Activated CD4-positive, alpha-beta T cell treated with anti-CD3 and anti-CD28 coated beads for 36 hours (primary cell): ENCODE data around the gene MPP7. TPM values are rescaled to one million over a fixed set of nuclear protein-coding genes. Genes with fewer than 3 reads are reported as not detected.
"Not testable (repeated sequence)": the region's sequence is repeated elsewhere in the genome, so short reads cannot be mapped to it uniquely, and the experiment has no call there.

Experiments used
- ATAC-seq: fragments of 200-7000 bp; cut with Tn5 transposase; one replicate; pipeline ENCODE4 v1.10.0; 2021; ENCODE audit warnings: mild to moderate bottlenecking, moderate library complexity
- CTCF ChIA-PET: fragments of 350-600 bp; sonication (Branson Sonifier 250); formaldehyde crosslinking; loops from one replicate; lab custom pipeline; 2021; ENCODE audit warnings: antibody characterized with exemption; lab: Charles Lee
- POLR2A ChIA-PET: fragments of 350-600 bp; sonication (Branson Sonifier 250); formaldehyde crosslinking; loops from one replicate; lab custom pipeline; 2021; ENCODE audit warnings: antibody characterized with exemption, inconsistent platforms; lab: Charles Lee
- DNase-seq: peaks from one replicate; pipeline ENCODE4 v3.0.0-alpha.2; 2020
- H3K27ac Mint-ChIP-seq: one replicate; pipeline ENCODE4 v1.8.0; 2021; ENCODE audit warnings: mixed read lengths
- H3K27me3 Mint-ChIP-seq: one replicate; pipeline ENCODE4 v1.8.0; 2021; ENCODE audit warnings: mixed read lengths
- H3K36me3 Mint-ChIP-seq: one replicate; pipeline ENCODE4 v1.8.0; 2021; ENCODE audit warnings: low read depth, mixed read lengths
- H3K4me1 Mint-ChIP-seq: one replicate; pipeline ENCODE4 v1.8.0; 2021; ENCODE audit warnings: mixed read lengths
- H3K4me3 Mint-ChIP-seq: one replicate; pipeline ENCODE4 v1.8.0; 2021; ENCODE audit warnings: mild to moderate bottlenecking, moderate library complexity, mixed read lengths
- H3K9me3 Mint-ChIP-seq: one replicate; pipeline ENCODE4 v1.8.0; 2021; ENCODE audit warnings: low read depth, mixed read lengths
- intact Hi-C, 2 experiments: fragments of 100-400 bp; cut with DNase I in 1 of 2; cut with micrococcal nuclease in 1 of 2; formaldehyde crosslinking; loops; one replicate each; pipeline versions ENCODE4 v1.14.2 to v1.15.1; 2022 to 2024; cut with DNase I, micrococcal nuclease
- total RNA-seq, 2 experiments: library from RNA; stranded (reverse); gene quantifications; one replicate each; pipeline ENCODE4 v1.2.3, GENCODE V29; 2021

The MPP7 gene
- 10 to 100 TPM; 10.9 to 11.0 TPM for total RNA-seq

DNA sequence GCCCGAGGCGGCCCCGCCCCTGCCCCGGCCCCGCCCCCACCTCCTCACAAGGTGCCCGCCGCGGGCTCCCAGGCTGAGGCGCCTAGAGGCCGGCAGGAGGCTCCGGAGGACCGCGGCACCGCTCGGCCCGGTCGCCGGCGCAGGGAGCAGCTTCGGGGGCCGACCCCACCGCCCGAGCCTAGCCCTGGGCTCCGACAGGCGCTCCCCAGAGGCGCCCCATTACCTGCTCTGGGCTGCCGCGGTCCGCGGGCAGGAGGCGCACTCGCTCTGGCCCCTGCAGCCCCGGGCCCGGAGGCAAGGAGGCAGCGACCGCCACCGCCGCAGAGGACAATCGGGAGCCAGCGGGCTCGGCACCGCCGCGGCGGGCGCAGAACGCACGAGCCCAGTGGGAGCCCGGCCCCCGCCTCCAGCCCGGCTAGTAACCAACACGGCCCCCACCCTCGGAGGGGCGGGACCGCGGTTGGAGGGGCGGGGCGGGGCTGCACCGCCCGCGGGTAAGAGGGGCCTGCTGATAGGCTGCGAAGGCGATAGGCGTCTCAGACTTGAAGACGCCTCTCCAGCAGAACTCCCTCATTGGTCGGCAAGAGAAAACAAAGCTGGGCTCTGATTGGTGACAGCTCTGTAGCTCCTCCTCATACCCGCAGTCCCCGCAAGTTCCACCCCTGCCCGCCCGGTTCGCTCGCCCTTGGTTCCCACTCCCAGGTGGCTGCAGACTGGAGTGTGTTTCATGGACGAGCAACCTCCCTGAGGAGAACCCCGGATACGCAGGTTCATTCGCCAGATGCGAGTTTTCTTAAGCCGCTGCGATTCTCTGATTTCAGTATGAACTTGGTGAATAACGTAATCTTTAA, at the start of gene MPP7:
TSS of gene MPP7 (minus strand) at position 427 of the 851 bp plus-strand sequence. CDS start 64,460 bp downstream, outside the sequence.
- no peaks in the 10 kb centered on the region for H3K36me3 Mint-ChIP-seq
- H3K9me3 Mint-ChIP-seq = no peaks in the 10 kb centered on the region
- ChIA-PET POLR2A (interaction anchor here (0.5 to 1.8 kb wide), 17 partner anchors 11 to 1827 kb away, joined by 3 to 21 read pairs (median 4); partner anchors contain the start of gene YME1L1), CTCF (interaction anchor here (0.6 to 9.8 kb wide), 25 partner anchors 8 to 1077 kb away, joined by 3 to 114 read pairs (median 6); no protein-coding TSS in a partner anchor)
- DNase-seq (peak; percentile 97), ATAC-seq (peak; percentile 97)
- H3K27me3 Mint-ChIP-seq = no peaks in the 10 kb centered on the region
- H3K4me3 Mint-ChIP-seq = peak within 1 kb of the TSS; percentile 90
- peaks cover 49% of the 10 kb centered on the region for H3K4me1 Mint-ChIP-seq
- H3K27ac Mint-ChIP-seq = peak within 1 kb of the TSS; percentile 80
- intact Hi-C loops = loop anchor here (1.0 to 5.0 kb wide), 13 partner anchors 30 to 1146 kb away; partner anchors contain the start of genes MASTL (in 1 of the 2), RAB18 (in 1 of the 2) and WAC (in 1 of the 2)

DNA sequence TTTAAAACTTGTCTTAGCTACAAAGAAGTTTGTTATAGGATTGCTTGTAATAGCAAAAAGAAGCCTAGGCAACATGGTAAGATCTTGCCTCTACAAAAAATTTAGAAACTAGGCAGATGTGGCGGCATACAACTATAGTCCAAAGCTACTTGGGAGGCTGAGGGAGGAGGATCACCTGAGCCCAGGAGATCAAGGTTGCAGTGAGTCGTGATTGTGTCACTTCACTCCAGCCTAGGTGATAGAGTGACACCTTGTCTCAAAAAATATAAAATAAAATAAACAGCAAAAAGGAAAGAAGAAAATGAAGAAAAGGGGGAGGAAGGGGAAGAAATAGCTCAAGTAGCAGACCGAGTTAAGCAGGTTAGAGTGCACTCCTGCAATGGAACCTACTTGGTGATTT, 47.0 kb upstream of the MPP7 start:
- Mint-ChIP-seq H3K4me3 (no peak overlapping the region), H3K9me3 (peaks cover 13% of the 10 kb centered on the region), H3K4me1 (no peaks in the 10 kb centered on the region), H3K27me3 (peaks cover 3% of the 10 kb centered on the region), H3K27ac (no peak overlapping the region), H3K36me3 (peaks cover 2% of the 10 kb centered on the region)
- POLR2A ChIA-PET = no interaction called here
- DNase-seq = no peak
- intact Hi-C loops = no loop called here
- ATAC-seq = no peak
- CTCF ChIA-PET = interaction anchor here (0.7 to 1.6 kb wide), 3 partner anchors 9 to 46 kb away, joined by 3 to 5 read pairs (median 4); no protein-coding TSS in a partner anchor

- ATAC-seq (no peak), DNase-seq (no peak)
- Mint-ChIP-seq H3K27ac (no peak overlapping the region), H3K4me3 (no peak overlapping the region), H3K36me3 (peaks cover 6% of the 10 kb centered on the region), H3K9me3 (peaks cover 23% of the 10 kb centered on the region), H3K27me3 (peaks cover 3% of the 10 kb centered on the region), H3K4me1 (peaks cover 9% of the 10 kb centered on the region)
- ChIA-PET CTCF (interaction anchor here (0.7 kb wide), 1 partner anchor 24 kb away, joined by 3 read pairs; no protein-coding TSS in a partner anchor), POLR2A (no interaction called here)
- intact Hi-C loops = no loop called here
These were observed 41.4 kb upstream of the MPP7 start for GRCh38 chr10:28343987-28344895.

DNA sequence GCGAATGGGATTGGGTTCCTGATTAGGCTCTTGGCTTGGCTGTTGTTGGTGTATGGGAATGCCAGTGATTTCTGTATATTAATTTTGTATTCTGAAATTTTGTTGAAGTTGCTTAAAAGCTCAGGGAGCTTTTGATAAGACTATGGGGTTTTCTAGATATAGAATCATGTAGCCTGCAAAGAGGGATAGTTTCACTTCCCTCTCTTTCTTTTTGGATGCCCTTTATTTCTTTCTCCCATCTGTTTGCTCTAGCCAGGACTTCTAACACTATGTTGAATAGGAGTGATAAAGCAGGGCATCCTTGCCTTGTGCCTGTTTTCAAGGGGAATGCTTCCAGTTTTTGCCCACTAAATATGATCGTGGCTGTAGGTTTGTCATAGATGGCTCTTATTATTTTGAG, 40.4 kb upstream of the MPP7 start:
- ATAC-seq = no peak
- peaks cover 6% of the 10 kb centered on the region for H3K36me3 Mint-ChIP-seq
- CTCF ChIA-PET = no interaction called here

DNA sequence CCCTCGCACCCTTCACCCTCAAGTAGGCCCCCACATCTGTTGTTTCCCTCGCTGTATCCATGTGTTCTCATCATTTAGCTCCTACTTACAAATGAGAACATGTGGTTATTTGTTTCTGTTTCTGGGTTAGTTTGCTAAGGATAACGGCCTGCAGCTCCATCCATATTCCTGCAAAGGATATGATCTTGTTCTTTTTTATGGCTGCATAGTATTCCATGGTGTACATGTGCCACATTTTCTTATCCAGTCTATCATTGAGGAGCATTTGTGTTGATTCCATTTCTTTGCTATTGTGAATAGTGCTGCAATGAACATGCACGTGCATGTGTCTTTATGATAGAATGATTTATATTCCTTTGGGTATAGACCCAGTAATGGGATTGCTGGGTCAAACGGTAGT, 38.8 kb upstream of the MPP7 start:
- POLR2A ChIA-PET, ATAC-seq, intact Hi-C loops, H3K4me3 Mint-ChIP-seq, H3K27ac Mint-ChIP-seq, H3K27me3 Mint-ChIP-seq, DNase-seq, H3K36me3 Mint-ChIP-seq: not testable (repeated sequence)
- peaks cover 24% of the 10 kb centered on the region for H3K4me1 Mint-ChIP-seq
- H3K9me3 Mint-ChIP-seq = peaks cover 15% of the 10 kb centered on the region
- CTCF ChIA-PET = interaction anchor here (0.9 kb wide), 1 partner anchor 8 kb away, joined by 3 read pairs; no protein-coding TSS in a partner anchor

More for the DNA sequence above, 40.4 kb upstream of the MPP7 start:
- intact Hi-C loops = no loop called here
- peaks cover 12% of the 10 kb centered on the region for H3K4me1 Mint-ChIP-seq
- DNase-seq = no peak
- H3K27ac Mint-ChIP-seq = no peak overlapping the region
- H3K27me3 Mint-ChIP-seq = peaks cover 3% of the 10 kb centered on the region
- no peak overlapping the region for H3K4me3 Mint-ChIP-seq
- POLR2A ChIA-PET = interaction anchor here (0.6 kb wide), 1 partner anchor 18 kb away, joined by 5 read pairs; no protein-coding TSS in a partner anchor
- H3K9me3 Mint-ChIP-seq = peaks cover 23% of the 10 kb centered on the region

DNA sequence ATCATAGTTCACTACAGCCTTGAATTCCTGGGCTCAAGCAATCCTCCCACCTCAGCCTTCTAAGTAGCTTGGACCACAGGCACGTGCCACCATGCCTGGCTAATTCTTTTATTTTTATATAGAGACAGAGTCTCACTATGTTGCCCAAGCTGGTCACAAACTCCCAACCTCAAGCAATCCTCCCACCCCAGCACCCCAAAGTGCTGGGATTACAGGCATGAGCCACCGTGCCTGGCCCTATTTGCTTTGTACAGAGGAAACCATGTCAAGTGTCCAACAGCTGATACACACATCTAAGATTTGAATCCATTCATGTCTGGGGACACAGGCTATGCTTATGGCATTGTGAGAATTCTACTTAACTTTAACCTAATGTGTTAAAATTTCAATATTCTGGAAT, 29.9 kb upstream of the MPP7 start:
- peak overlapping the region; percentile 83 for H3K27ac Mint-ChIP-seq
- H3K4me1 Mint-ChIP-seq = peaks cover 75% of the 10 kb centered on the region
- peak overlapping the region; percentile 38 for H3K4me3 Mint-ChIP-seq
- H3K36me3 Mint-ChIP-seq = no peaks in the 10 kb centered on the region
- ATAC-seq = no peak
- intact Hi-C loops = loop anchor here (1.0 to 10.0 kb wide), 3 partner anchors 29 to 1178 kb away; partner anchors contain the start of genes MASTL (in 1 of the 2), MPP7 (in 1 of the 2), WAC (in 1 of the 2) and YME1L1 (in 1 of the 2)
- H3K9me3 Mint-ChIP-seq = no peaks in the 10 kb centered on the region
- CTCF ChIA-PET = interaction anchor here (0.6 to 12.1 kb wide), 5 partner anchors 20 to 335 kb away, joined by 3 to 114 read pairs (median 3); partner anchors contain the start of gene MPP7
- POLR2A ChIA-PET = interaction anchor here (3.2 to 3.8 kb wide), 2 partner anchors 30 to 34 kb away, joined by 18 to 21 read pairs; partner anchors contain the start of gene MPP7
- no peak for DNase-seq
- no peaks in the 10 kb centered on the region for H3K27me3 Mint-ChIP-seq

- ATAC-seq (no peak), DNase-seq (no peak)
- Mint-ChIP-seq H3K4me3 (peak overlapping the region; percentile 11), H3K36me3 (no peaks in the 10 kb centered on the region), H3K9me3 (no peaks in the 10 kb centered on the region), H3K27me3 (no peaks in the 10 kb centered on the region), H3K27ac (peak overlapping the region; percentile 76), H3K4me1 (peaks cover 70% of the 10 kb centered on the region)
- CTCF ChIA-PET = interaction anchor here (0.7 to 12.1 kb wide), 5 partner anchors 11 to 50 kb away, joined by 3 to 114 read pairs (median 3); partner anchors contain the start of gene MPP7
- POLR2A ChIA-PET = interaction anchor here (1.5 kb wide), 1 partner anchor 36 kb away, joined by 5 read pairs; no protein-coding TSS in a partner anchor
- intact Hi-C loops = loop anchor here (10.0 kb wide), 2 partner anchors 203 to 1177 kb away; partner anchors contain the start of genes MASTL (in 1 of the 2), WAC (in 1 of the 2) and YME1L1 (in 1 of the 2)
These were observed 29.0 kb upstream of the MPP7 start for GRCh38 chr10:28331841-28332240.

GRCh38 chr10:28331066-28331465, 28.2 kb upstream of the MPP7 start:
- H3K4me3 Mint-ChIP-seq = no peak overlapping the region
- no peaks in the 10 kb centered on the region for H3K9me3 Mint-ChIP-seq
- peaks cover 70% of the 10 kb centered on the region for H3K4me1 Mint-ChIP-seq
- POLR2A ChIA-PET = interaction anchor here (1.5 to 2.4 kb wide), 2 partner anchors 28 to 37 kb away, joined by 5 to 9 read pairs; partner anchors contain the start of gene MPP7
- peak overlapping the region; percentile 55 for H3K27ac Mint-ChIP-seq
- ATAC-seq = no peak
- no peaks in the 10 kb centered on the region for H3K27me3 Mint-ChIP-seq
- CTCF ChIA-PET = interaction anchor here (1.2 to 12.1 kb wide), 4 partner anchors 10 to 50 kb away, joined by 3 to 114 read pairs (median 10); partner anchors contain the start of gene MPP7
- no peaks in the 10 kb centered on the region for H3K36me3 Mint-ChIP-seq
- DNase-seq = no peak
- intact Hi-C loops = loop anchor here (10.0 kb wide), 2 partner anchors 204 to 1176 kb away; partner anchors contain the start of genes MASTL (in 1 of the 2), WAC (in 1 of the 2) and YME1L1 (in 1 of the 2)

DNA sequence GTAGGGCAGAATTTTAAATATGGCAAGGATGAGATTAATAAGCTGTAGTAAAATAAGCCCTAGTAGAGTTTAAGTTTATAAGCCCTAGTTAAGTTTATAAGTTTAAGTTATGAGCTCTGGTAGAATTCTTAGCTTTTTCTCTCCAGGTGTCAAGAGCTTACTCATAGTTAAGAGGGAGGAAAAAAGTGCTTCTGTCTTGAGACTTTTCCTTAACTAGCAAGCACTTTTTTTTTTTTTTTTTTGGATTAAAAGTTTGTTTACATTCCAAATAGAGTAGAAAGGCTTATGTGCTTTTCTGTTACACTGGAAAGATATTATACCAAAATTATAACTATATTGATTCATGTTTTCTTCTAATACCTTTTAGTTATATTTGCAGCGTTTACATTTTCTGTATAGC, 25.5 kb upstream of the MPP7 start:
- Mint-ChIP-seq H3K4me3 (no peak overlapping the region), H3K27ac (no peak overlapping the region), H3K9me3 (no peaks in the 10 kb centered on the region), H3K36me3 (no peaks in the 10 kb centered on the region), H3K27me3 (no peaks in the 10 kb centered on the region), H3K4me1 (peaks cover 49% of the 10 kb centered on the region)
- ChIA-PET CTCF (interaction anchor here (0.6 to 12.1 kb wide), 11 partner anchors 11 to 83 kb away, joined by 3 to 114 read pairs (median 6); partner anchors contain the start of gene MPP7), POLR2A (interaction anchor here (1.0 kb wide), 1 partner anchor 51 kb away, joined by 4 read pairs; no protein-coding TSS in a partner anchor)
- DNase-seq = no peak
- intact Hi-C loops = no loop called here
- no peak for ATAC-seq

- H3K27ac Mint-ChIP-seq = no peak overlapping the region
- no peak for DNase-seq
- intact Hi-C loops = no loop called here
- no peaks in the 10 kb centered on the region for H3K9me3 Mint-ChIP-seq
- H3K27me3 Mint-ChIP-seq = no peaks in the 10 kb centered on the region
- H3K4me3 Mint-ChIP-seq = no peak overlapping the region
- POLR2A ChIA-PET = interaction anchor here (1.0 to 1.3 kb wide), 2 partner anchors 25 to 50 kb away, joined by 4 to 5 read pairs; partner anchors contain the start of gene MPP7
- peaks cover 45% of the 10 kb centered on the region for H3K4me1 Mint-ChIP-seq
- ATAC-seq = no peak
- CTCF ChIA-PET = interaction anchor here (0.5 to 12.1 kb wide), 15 partner anchors 10 to 704 kb away, joined by 3 to 114 read pairs (median 4); partner anchors contain the start of gene MPP7
- no peaks in the 10 kb centered on the region for H3K36me3 Mint-ChIP-seq
These were observed 24.6 kb upstream of the MPP7 start for GRCh38 chr10:28327491-28327880.
